Keratinocyte (primary cell): ENCODE results near the gene SCUBE1.

Source experiments
- CTCF ChIP-seq, 3 experiments: IDR thresholded peaks in 1 of 3; conservative IDR thresholded peaks in 1 of 3; optimal IDR thresholded peaks in 1 of 3; 2 replicates in 2 of 3; 3 replicates in 1 of 3; pipeline versions ENCODE3 to v1.5.1; 2011; ENCODE audit warnings: low read length in 3 of 3, mild to moderate bottlenecking in 3 of 3, moderate library complexity in 2 of 3, control low read depth in 1 of 3, inconsistent platforms in 1 of 3; ENCODE audit not compliant: insufficient read depth in 2 of 3; ENCODE audit errors: extremely low read depth in 1 of 3
- EZH2 ChIP-seq: IDR thresholded peaks from one replicate; pipeline ENCODE4 v1.6.1; 2012; ENCODE audit warnings: inconsistent platforms, mild to moderate bottlenecking, low read length, moderate library complexity

GRCh38 chr22:43211941-43212433, 131.2 kb downstream of the SCUBE1 start:
- TF ChIP-seq CTCF (optimal IDR thresholded peaks at IDR 0.05 in 1 of 3, IDR thresholded peaks at IDR 0.05 in 1 of 3, conservative IDR thresholded peaks at IDR 0.05 in 1 of 3; ENCODE audit: extremely low read depth in 1 of 3, insufficient read depth in 2 of 3, low read length in 3 of 3) (no peak), EZH2 (no peak)
